Measurements from ENCODE around the gene CEMIP. TPM values are rescaled to one million over a fixed set of nuclear protein-coding genes. Genes with fewer than 3 reads are reported as not detected.

Gene CEMIP
- total and polyA plus RNA-seq, 2 of the 13 experiments (the other 11 are each of a cell fraction or from before 2014, with no cell fraction given), result 4.3 to 28.5 TPM

DNA sequence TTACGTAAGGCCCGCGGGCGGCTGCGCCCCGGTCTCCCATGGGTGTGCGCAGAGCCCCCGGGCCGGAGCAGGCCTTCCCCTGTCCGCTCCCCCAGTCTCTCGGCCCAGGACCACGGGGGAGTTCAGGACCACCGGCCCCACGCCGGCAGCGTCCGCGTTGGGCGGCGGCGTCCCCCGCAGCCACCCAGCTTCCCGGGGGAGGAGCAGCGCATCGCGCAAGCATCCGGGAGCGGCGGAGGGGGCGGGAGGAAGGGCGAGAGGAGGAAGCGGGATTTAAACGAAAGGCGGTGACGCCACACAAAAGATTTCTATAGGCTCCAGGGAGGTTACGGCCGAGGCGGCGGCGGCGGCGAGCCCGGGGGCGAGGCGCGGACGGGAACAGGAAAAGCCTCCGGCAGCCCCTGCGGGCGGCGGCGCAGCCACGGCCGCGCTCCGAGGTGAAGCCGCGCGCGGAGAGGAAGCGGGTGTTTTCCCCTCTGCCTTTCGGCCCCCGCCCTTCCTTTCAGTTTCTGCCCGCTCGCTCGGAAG, 221.5 kb downstream of the CEMIP start, which contains the start of gene TLNRD1 (continued):
- TF ChIP-seq, protein P1, sequence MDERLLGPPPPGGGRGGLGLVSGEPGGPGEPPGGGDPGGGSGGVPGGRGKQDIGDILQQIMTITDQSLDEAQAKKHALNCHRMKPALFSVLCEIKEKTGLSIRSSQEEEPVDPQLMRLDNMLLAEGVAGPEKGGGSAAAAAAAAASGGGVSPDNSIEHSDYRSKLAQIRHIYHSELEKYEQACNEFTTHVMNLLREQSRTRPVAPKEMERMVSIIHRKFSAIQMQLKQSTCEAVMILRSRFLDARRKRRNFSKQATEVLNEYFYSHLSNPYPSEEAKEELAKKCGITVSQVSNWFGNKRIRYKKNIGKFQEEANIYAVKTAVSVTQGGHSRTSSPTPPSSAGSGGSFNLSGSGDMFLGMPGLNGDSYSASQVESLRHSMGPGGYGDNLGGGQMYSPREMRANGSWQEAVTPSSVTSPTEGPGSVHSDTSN (CRISPR knock-in tag; IDR thresholded peaks at IDR 0.05), result no peak
- TF ChIP-seq RBM39 (IDR thresholded peaks at IDR 0.05; ENCODE audit: low read depth, low read length, poor library complexity, severe bottlenecking) (peak; percentile 72), ZNF570 (CRISPR knock-in tag; IDR thresholded peaks at IDR 0.05; ENCODE audit: borderline replicate concordance) (no peak), MTA1 (CRISPR knock-in tag; IDR thresholded peaks at IDR 0.05; ENCODE audit: borderline replicate concordance) (peak; percentile 75; the same call in 1 of the 2 replicates), ZFP1 (CRISPR knock-in tag; IDR thresholded peaks at IDR 0.05) (no peak), ZSCAN9 (CRISPR knock-in tag; IDR thresholded peaks at IDR 0.05; ENCODE audit: borderline replicate concordance) (0 out of 2 replicates have a peak, but pooled peaks have one; percentile 19), PLRG1 (conservative IDR thresholded peaks at IDR 0.05) (no peak), ZNF33B (CRISPR knock-in tag; IDR thresholded peaks at IDR 0.05) (0 out of 2 replicates have a peak, but pooled peaks have one; percentile 37), ZNF629 (CRISPR knock-in tag; conservative IDR thresholded peaks at IDR 0.05) (no peak), TMF1 (CRISPR knock-in tag; IDR thresholded peaks at IDR 0.05; ENCODE audit: low read depth) (peak; percentile 76)
- TF ChIP-seq, protein P2, sequence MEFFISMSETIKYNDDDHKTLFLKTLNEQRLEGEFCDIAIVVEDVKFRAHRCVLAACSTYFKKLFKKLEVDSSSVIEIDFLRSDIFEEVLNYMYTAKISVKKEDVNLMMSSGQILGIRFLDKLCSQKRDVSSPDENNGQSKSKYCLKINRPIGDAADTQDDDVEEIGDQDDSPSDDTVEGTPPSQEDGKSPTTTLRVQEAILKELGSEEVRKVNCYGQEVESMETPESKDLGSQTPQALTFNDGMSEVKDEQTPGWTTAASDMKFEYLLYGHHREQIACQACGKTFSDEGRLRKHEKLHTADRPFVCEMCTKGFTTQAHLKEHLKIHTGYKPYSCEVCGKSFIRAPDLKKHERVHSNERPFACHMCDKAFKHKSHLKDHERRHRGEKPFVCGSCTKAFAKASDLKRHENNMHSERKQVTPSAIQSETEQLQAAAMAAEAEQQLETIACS (CRISPR knock-in tag; IDR thresholded peaks at IDR 0.05), result peak; percentile 34; the same call in 1 of the 2 replicates
- TF ChIP-seq, protein P3, sequence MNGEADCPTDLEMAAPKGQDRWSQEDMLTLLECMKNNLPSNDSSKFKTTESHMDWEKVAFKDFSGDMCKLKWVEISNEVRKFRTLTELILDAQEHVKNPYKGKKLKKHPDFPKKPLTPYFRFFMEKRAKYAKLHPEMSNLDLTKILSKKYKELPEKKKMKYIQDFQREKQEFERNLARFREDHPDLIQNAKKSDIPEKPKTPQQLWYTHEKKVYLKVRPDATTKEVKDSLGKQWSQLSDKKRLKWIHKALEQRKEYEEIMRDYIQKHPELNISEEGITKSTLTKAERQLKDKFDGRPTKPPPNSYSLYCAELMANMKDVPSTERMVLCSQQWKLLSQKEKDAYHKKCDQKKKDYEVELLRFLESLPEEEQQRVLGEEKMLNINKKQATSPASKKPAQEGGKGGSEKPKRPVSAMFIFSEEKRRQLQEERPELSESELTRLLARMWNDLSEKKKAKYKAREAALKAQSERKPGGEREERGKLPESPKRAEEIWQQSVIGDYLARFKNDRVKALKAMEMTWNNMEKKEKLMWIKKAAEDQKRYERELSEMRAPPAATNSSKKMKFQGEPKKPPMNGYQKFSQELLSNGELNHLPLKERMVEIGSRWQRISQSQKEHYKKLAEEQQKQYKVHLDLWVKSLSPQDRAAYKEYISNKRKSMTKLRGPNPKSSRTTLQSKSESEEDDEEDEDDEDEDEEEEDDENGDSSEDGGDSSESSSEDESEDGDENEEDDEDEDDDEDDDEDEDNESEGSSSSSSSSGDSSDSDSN (CRISPR knock-in tag; IDR thresholded peaks at IDR 0.05), result no peak; the same call in none of the 2 replicates
- TF ChIP-seq, protein P4, sequence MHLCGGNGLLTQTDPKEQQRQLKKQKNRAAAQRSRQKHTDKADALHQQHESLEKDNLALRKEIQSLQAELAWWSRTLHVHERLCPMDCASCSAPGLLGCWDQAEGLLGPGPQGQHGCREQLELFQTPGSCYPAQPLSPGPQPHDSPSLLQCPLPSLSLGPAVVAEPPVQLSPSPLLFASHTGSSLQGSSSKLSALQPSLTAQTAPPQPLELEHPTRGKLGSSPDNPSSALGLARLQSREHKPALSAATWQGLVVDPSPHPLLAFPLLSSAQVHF (CRISPR knock-in tag; IDR thresholded peaks at IDR 0.05), result no peak
- TF ChIP-seq, protein P5, sequence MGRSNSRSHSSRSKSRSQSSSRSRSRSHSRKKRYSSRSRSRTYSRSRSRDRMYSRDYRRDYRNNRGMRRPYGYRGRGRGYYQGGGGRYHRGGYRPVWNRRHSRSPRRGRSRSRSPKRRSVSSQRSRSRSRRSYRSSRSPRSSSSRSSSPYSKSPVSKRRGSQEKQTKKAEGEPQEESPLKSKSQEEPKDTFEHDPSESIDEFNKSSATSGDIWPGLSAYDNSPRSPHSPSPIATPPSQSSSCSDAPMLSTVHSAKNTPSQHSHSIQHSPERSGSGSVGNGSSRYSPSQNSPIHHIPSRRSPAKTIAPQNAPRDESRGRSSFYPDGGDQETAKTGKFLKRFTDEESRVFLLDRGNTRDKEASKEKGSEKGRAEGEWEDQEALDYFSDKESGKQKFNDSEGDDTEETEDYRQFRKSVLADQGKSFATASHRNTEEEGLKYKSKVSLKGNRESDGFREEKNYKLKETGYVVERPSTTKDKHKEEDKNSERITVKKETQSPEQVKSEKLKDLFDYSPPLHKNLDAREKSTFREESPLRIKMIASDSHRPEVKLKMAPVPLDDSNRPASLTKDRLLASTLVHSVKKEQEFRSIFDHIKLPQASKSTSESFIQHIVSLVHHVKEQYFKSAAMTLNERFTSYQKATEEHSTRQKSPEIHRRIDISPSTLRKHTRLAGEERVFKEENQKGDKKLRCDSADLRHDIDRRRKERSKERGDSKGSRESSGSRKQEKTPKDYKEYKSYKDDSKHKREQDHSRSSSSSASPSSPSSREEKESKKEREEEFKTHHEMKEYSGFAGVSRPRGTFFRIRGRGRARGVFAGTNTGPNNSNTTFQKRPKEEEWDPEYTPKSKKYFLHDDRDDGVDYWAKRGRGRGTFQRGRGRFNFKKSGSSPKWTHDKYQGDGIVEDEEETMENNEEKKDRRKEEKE (IDR thresholded peaks at IDR 0.05), result no peak
- TF ChIP-seq, protein P6, sequence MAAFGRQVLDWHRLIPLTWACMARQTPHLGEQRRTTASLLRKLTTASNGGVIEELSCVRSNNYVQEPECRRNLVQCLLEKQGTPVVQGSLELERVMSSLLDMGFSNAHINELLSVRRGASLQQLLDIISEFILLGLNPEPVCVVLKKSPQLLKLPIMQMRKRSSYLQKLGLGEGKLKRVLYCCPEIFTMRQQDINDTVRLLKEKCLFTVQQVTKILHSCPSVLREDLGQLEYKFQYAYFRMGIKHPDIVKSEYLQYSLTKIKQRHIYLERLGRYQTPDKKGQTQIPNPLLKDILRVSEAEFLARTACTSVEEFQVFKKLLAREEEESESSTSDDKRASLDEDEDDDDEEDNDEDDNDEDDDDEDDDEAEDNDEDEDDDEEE (CRISPR knock-in tag; IDR thresholded peaks at IDR 0.05), result peak; percentile 77
- TF ChIP-seq, protein P7, sequence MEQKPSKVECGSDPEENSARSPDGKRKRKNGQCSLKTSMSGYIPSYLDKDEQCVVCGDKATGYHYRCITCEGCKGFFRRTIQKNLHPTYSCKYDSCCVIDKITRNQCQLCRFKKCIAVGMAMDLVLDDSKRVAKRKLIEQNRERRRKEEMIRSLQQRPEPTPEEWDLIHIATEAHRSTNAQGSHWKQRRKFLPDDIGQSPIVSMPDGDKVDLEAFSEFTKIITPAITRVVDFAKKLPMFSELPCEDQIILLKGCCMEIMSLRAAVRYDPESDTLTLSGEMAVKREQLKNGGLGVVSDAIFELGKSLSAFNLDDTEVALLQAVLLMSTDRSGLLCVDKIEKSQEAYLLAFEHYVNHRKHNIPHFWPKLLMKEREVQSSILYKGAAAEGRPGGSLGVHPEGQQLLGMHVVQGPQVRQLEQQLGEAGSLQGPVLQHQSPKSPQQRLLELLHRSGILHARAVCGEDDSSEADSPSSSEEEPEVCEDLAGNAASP (CRISPR knock-in tag; IDR thresholded peaks at IDR 0.05; ENCODE audit: borderline replicate concordance), result no peak
- TF ChIP-seq, protein P8, sequence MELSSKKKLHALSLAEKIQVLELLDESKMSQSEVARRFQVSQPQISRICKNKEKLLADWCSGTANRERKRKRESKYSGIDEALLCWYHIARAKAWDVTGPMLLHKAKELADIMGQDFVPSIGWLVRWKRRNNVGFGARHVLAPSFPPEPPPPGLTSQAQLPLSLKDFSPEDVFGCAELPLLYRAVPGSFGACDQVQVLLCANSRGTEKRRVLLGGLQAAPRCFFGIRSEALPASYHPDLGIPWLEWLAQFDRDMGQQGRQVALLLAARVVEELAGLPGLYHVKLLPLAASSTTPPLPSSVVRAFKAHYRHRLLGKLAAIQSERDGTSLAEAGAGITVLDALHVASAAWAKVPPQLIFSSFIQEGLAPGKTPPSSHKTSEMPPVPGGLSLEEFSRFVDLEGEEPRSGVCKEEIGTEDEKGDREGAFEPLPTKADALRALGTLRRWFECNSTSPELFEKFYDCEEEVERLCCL (CRISPR knock-in tag; IDR thresholded peaks at IDR 0.05; ENCODE audit: borderline replicate concordance), result no peak
